ENCODE results near the gene STYXL1.

The STYXL1 gene

GRCh38 chr7:76074972-76075370 lies 27.2 kb upstream of the STYXL1 start:
- no peak for DNase-seq (ENCODE audit: low read depth in 1 of 2, low spot score in 1 of 2)
- no peak overlapping the region for H3K27ac ChIP-seq (replicated peaks)
- H3K4me3 ChIP-seq (replicated peaks; ENCODE audit: insufficient read depth, low read length), result no peak overlapping the region
- TF ChIP-seq CTCF (IDR thresholded peaks at IDR 0.05; ENCODE audit: insufficient read depth, low read length), result no peak
- no peak for TF ChIP-seq SPI1 (IDR thresholded peaks at IDR 0.05; ENCODE audit: borderline replicate concordance, low read depth)
- TF ChIP-seq REST (IDR thresholded peaks at IDR 0.05; ENCODE audit: insufficient replicate concordance, low read depth), result no peak
- TF ChIP-seq GABPA (IDR thresholded peaks at IDR 0.05; ENCODE audit: low read depth), result no peak
- no peak for TF ChIP-seq POLR2AphosphoS5 (IDR thresholded peaks at IDR 0.05; ENCODE audit: low read depth)
- no peaks in the 10 kb centered on the region for H3K27me3 ChIP-seq (ENCODE audit: insufficient read depth, poor library complexity, severe bottlenecking)

GRCh38 chr7:76074306-76074971 lies 26.6 kb upstream of the STYXL1 start:
- no peak for DNase-seq (ENCODE audit: low read depth in 1 of 2, low spot score in 1 of 2)
- H3K27ac ChIP-seq (replicated peaks), result no peak overlapping the region
- TF ChIP-seq SPI1 (IDR thresholded peaks at IDR 0.05; ENCODE audit: borderline replicate concordance, low read depth) (no peak), POLR2AphosphoS5 (IDR thresholded peaks at IDR 0.05; ENCODE audit: low read depth) (no peak), REST (IDR thresholded peaks at IDR 0.05; ENCODE audit: insufficient replicate concordance, low read depth) (no peak), GABPA (IDR thresholded peaks at IDR 0.05; ENCODE audit: low read depth) (no peak), CTCF (IDR thresholded peaks at IDR 0.05; ENCODE audit: insufficient read depth, low read length) (no peak)
- no peaks in the 10 kb centered on the region for H3K27me3 ChIP-seq (ENCODE audit: insufficient read depth, poor library complexity, severe bottlenecking)
- H3K4me3 ChIP-seq (replicated peaks; ENCODE audit: insufficient read depth, low read length), result no peak overlapping the region

GRCh38 chr7:76073335-76073990 lies 25.7 kb upstream of the STYXL1 start:
- DNase-seq (ENCODE audit: low read depth in 1 of 2, low spot score in 1 of 2), result no peak
- no peak overlapping the region for H3K27ac ChIP-seq (replicated peaks)
- H3K27me3 ChIP-seq (ENCODE audit: insufficient read depth, poor library complexity, severe bottlenecking), result no peaks in the 10 kb centered on the region
- no peak overlapping the region for H3K4me3 ChIP-seq (replicated peaks; ENCODE audit: insufficient read depth, low read length)
- TF ChIP-seq REST (IDR thresholded peaks at IDR 0.05; ENCODE audit: insufficient replicate concordance, low read depth) (no peak), GABPA (IDR thresholded peaks at IDR 0.05; ENCODE audit: low read depth) (no peak), CTCF (IDR thresholded peaks at IDR 0.05; ENCODE audit: insufficient read depth, low read length) (no peak), POLR2AphosphoS5 (IDR thresholded peaks at IDR 0.05; ENCODE audit: low read depth) (no peak), SPI1 (IDR thresholded peaks at IDR 0.05; ENCODE audit: borderline replicate concordance, low read depth) (no peak)
